ENCODE results near the gene TGFBR3. TPM values are rescaled to one million over a fixed set of nuclear protein-coding genes. Genes with fewer than 3 reads are reported as not detected.
A peak's percentile ranks its signal among the peaks of the same experiment; 100 is the strongest.

Gene TGFBR3
- total RNA-seq, 2 experiments from 2014 or later: 4.5 to 4.9 TPM

DNA sequence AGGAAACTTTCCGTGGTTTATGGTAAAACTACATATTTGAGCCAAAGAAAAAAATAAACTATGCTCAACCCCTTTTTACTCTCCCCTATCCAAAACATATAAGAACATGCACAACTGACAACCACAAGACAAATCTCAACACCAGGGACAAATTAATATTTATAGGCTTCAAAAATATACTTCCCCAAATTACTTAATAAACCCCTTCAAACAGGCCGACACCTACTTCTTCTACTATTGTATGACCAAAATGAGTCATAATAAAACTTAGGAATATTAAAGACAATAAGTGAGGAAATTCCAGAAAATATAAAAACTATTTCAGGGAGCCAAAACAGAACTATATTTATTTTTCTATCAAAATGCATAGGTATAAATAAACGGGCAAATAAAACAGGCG is 71.5 kb downstream of the TGFBR3 start:
- H3K4me3 Mint-ChIP-seq: no peak overlapping the region
- POLR2A ChIA-PET: no interaction called here
- no peaks in the 10 kb centered on the region for H3K36me3 Mint-ChIP-seq
- intact Hi-C loops (cut with micrococcal nuclease): no loop called here
- peaks cover 47% of the 10 kb centered on the region for H3K4me1 Mint-ChIP-seq (ENCODE audit: low read depth)
- no peaks in the 10 kb centered on the region for H3K9me3 Mint-ChIP-seq
- DNase-seq: no peak
- CTCF ChIA-PET: no interaction called here
- H3K27ac Mint-ChIP-seq: no peak overlapping the region
- no peaks in the 10 kb centered on the region for H3K27me3 Mint-ChIP-seq

DNA sequence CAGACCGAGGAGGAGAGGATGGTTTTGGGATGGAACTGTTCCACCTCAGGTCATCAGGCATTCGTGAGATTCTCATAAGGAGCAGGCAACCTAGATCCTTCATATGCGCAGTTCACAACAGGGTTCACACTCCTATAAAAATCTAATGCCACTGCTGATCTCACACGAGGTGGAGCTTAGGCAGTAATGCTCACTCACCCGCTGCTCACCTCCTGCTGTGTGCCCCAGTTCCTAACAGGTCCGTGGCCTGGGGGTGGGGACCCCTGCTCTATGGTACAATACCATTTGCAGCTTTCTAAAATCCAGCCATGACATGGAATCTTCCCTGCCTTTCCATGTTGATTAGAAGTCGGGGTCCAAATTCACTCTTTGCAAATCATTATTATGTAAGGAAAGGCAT is 72.1 kb downstream of the TGFBR3 start:
- ChIA-PET CTCF (no interaction called here), POLR2A (no interaction called here)
- DNase-seq: no peak
- intact Hi-C loops (cut with micrococcal nuclease): no loop called here
- H3K27ac Mint-ChIP-seq: no peak overlapping the region
- H3K9me3 Mint-ChIP-seq: no peaks in the 10 kb centered on the region
- H3K4me1 Mint-ChIP-seq (ENCODE audit: low read depth): peaks cover 53% of the 10 kb centered on the region
- no peak overlapping the region for H3K4me3 Mint-ChIP-seq
- H3K36me3 Mint-ChIP-seq: no peaks in the 10 kb centered on the region
- no peaks in the 10 kb centered on the region for H3K27me3 Mint-ChIP-seq

DNA sequence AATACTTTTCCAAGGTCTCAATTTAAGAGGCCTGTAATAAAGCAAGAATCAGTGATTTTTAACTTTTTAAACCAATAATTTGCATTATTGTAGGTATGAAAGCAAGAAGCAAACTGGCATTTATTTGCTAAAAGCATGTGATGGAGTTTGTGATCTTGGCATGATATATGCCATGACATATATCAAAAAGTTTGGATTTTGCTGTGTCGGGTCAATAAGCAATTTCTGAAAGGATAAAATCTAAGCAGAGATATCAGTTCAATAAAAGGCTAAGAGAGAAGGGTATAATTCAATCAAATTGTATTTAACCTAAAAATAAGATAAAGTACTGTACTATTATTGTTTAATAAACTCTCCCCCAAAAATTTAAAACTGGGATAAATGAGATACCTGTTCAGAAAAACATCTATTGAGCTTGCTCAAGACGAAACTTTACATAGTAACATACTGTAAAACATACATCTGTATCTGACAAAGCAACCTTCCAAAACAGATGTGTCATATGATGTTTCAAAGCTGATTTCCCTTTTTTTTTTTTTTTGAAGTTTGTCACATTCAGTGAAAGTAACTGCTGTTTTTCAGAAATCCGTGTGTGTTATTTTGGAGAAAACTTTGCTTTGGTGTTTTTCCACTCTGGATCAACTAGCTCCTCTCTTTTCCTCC is 74.5 kb downstream of the TGFBR3 start:
- CTCF ChIA-PET: interaction anchor here (0.7 to 0.9 kb wide), 2 partner anchors 74 kb away, joined by 3 to 4 read pairs; partner anchors contain the start of gene TGFBR3
- POLR2A ChIA-PET: interaction anchor here (0.6 kb wide), 1 partner anchor 255 kb away, joined by 4 read pairs; no protein-coding TSS in a partner anchor
- DNase-seq: no peak
- Mint-ChIP-seq H3K9me3 (no peaks in the 10 kb centered on the region), H3K4me1 (ENCODE audit: low read depth) (peaks cover 42% of the 10 kb centered on the region), H3K27me3 (no peaks in the 10 kb centered on the region), H3K27ac (no peak overlapping the region), H3K4me3 (no peak overlapping the region), H3K36me3 (no peaks in the 10 kb centered on the region)
- intact Hi-C loops (cut with micrococcal nuclease): no loop called here

DNA sequence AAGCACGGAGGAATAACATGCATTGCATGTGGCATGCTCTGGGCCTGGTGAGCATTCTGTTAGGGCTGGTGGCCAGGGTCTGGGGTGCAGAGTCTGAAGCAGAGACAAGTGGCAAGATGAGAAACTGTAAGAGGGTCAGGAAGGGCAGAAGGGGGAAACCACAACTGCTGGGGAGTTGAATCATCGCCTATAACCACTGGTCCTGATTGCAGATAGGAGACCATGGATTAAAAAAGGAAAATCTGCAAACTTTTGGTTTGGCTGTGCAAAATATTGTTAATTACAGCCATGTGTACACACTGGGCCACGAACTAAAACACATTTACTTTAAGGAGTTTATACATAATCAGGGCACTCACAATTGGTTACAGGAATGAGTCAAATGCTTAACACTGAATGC is 76.6 kb downstream of the TGFBR3 start:
- Mint-ChIP-seq H3K27ac (no peak overlapping the region), H3K4me1 (ENCODE audit: low read depth) (peaks cover 53% of the 10 kb centered on the region), H3K9me3 (no peaks in the 10 kb centered on the region), H3K27me3 (peaks cover 3% of the 10 kb centered on the region), H3K36me3 (no peaks in the 10 kb centered on the region), H3K4me3 (no peak overlapping the region)
- DNase-seq: peak; percentile 21
- intact Hi-C loops (cut with micrococcal nuclease): loop anchor here (10.0 kb wide), 2 partner anchors 675 to 775 kb away; partner anchors contain the start of gene GFI1
- CTCF ChIA-PET: interaction anchor here (2.2 kb wide), 1 partner anchor 296 kb away, joined by 6 read pairs; no protein-coding TSS in a partner anchor
- POLR2A ChIA-PET: no interaction called here

DNA sequence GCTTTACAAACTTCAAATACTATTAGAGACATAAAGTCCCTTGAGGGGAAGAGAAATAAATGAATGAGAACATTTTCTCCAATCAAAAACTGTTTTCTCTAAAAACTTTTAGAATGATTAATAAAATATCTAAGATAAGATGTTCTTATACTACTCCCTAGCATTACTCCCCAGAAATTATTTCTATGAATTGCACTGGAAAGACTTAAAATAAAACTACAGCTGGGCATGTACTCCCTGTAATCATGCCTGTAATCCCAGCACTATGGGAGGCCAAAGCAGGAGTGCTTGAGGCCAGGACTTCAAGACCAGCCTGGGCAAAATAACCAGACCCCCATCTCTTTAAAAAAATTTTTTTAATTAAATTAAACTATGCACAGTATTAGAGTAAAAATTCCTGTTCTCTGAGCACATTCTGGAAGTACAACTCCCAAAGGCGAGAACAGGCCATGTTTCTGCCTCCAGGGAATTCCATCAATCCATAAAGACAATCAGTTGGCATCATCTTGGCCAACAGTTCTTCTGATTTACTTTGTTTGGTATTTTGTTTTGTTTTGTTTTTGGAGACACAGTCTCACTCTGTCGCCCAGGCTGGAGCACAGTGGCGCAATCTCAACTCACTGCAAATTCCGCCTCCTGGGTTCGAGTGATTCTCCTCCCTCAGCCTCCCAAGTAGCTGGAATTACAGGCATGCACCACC is 77.9 kb downstream of the TGFBR3 start:
- Mint-ChIP-seq H3K4me3 (no peak overlapping the region), H3K4me1 (ENCODE audit: low read depth) (peaks cover 55% of the 10 kb centered on the region), H3K36me3 (no peaks in the 10 kb centered on the region), H3K27me3 (peaks cover 3% of the 10 kb centered on the region), H3K9me3 (no peaks in the 10 kb centered on the region), H3K27ac (no peak overlapping the region)
- ChIA-PET POLR2A (no interaction called here), CTCF (no interaction called here)
- no peak for DNase-seq
- intact Hi-C loops (cut with micrococcal nuclease): loop anchor here (10.0 kb wide), 2 partner anchors 677 to 777 kb away; partner anchors contain the start of gene GFI1

DNA sequence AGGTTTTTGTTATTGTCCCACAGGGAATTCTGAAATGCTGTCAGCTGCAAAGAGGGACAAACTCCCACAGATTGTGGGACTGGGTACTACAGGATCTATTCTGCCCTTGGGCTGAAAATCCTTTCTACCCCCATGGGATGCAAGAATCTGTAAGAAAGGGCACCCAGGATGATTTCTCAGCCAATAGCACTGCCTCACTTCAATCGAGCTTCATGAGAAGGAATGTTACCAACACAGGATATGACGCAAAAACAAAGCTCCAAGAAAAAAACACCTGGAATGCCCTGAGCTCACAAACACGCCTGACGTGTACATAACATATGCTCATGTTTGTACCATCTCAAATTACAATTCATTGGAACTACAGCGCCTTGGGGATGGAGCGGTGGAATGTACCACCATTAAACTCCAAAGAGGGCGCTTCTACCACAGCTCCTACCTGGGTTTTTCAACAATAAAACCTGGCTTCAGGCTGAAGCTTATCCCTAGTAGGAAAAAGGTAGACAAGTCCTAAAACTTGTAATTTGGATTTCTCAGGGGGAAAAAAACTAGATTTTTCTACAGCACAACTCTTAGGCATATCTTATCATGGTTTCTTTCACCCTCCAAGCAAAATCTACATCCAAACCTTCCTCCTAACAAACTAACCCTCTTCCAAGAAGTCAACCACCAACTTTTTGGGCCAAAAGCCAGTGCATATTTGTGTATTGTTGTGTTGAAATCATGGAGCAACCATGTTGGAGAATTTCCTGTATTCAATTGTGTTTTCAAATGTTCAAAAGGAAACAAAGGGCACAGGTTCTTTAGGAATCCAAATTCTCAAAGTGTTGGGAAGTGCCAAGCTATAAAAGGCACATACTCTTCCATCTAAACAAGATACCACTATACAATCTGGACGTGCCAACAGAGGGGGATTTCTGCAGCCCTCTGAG is 78.9 kb downstream of the TGFBR3 start:
- DNase-seq: no peak
- intact Hi-C loops (cut with micrococcal nuclease): loop anchor here (10.0 kb wide), 2 partner anchors 678 to 778 kb away; partner anchors contain the start of gene GFI1
- Mint-ChIP-seq H3K27ac (no peak overlapping the region), H3K27me3 (peaks cover 3% of the 10 kb centered on the region), H3K4me3 (no peak overlapping the region), H3K36me3 (no peaks in the 10 kb centered on the region), H3K9me3 (no peaks in the 10 kb centered on the region), H3K4me1 (ENCODE audit: low read depth) (peaks cover 58% of the 10 kb centered on the region)
- CTCF ChIA-PET: no interaction called here
- POLR2A ChIA-PET: no interaction called here

DNA sequence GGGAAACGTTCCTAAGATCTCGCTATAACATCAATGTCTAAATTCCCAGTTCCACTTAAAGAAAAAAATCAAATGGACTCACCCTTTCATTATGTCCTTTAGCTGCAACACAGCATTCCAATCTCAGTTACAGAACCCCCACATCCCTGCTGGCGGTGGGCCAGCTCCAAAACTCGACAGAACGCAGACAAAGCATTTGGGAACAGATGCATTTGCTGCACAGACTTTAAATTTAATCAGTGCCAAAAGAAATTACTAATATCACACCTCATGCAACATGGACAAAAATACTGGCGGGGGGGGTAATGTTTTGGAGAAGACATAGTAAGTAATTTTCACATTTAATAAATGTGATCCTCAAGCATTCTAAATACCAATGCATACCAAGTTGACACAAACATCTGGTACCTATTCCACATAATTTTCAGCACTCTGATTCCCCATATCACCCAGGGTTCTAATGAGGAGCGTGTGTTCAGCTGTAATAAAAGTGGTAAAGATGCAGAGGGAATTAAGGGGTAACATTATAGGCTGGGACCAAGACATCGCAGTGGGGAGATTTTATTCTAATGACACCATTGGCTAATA is 79.7 kb downstream of the TGFBR3 start:
- Mint-ChIP-seq H3K27ac (no peak overlapping the region), H3K36me3 (no peaks in the 10 kb centered on the region), H3K9me3 (no peaks in the 10 kb centered on the region), H3K4me3 (no peak overlapping the region), H3K4me1 (ENCODE audit: low read depth) (peaks cover 52% of the 10 kb centered on the region), H3K27me3 (peaks cover 3% of the 10 kb centered on the region)
- ChIA-PET CTCF (interaction anchor here (0.6 kb wide), 1 partner anchor 74 kb away, joined by 3 read pairs; no protein-coding TSS in a partner anchor), POLR2A (interaction anchor here (0.9 kb wide), 1 partner anchor 78 kb away, joined by 3 read pairs; no protein-coding TSS in a partner anchor)
- no peak for DNase-seq
- intact Hi-C loops (cut with micrococcal nuclease): loop anchor here (10.0 kb wide), 2 partner anchors 679 to 779 kb away; partner anchors contain the start of gene GFI1

DNA sequence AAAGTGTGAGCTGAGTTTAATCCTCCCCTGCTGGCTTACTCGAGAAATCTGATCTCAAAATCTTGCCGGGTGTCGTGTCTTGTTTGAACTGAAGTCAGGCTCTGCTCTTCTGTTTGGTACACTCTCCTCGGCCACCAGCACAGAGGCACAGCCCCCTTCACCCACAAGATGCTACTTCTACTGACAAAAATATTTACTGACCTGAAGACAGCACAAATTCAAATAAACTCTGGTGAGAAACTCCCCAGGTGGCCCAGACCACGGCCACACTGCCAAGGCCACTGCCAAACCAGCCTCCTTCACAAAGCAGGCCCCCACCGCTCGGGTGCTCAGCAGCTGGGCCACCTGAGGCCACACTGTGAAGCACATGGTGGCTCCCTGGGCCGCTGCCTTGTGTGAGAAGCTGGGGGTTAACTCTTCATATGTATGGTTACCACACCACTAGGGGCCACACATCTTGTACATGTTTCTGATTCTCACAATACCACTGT is 80.6 kb downstream of the TGFBR3 start:
- Mint-ChIP-seq H3K4me1 (ENCODE audit: low read depth) (peaks cover 46% of the 10 kb centered on the region), H3K27ac (no peak overlapping the region), H3K9me3 (no peaks in the 10 kb centered on the region), H3K27me3 (peaks cover 3% of the 10 kb centered on the region), H3K36me3 (peaks cover 2% of the 10 kb centered on the region), H3K4me3 (no peak overlapping the region)
- peak; percentile 21 for DNase-seq
- ChIA-PET CTCF (interaction anchor here (0.6 to 1.4 kb wide), 5 partner anchors 73 to 254 kb away, joined by 3 to 4 read pairs (median 4); partner anchors contain the start of gene TGFBR3), POLR2A (interaction anchor here (0.8 to 1.2 kb wide), 3 partner anchors 74 to 92 kb away, joined by 3 to 4 read pairs (median 3); no protein-coding TSS in a partner anchor)
- intact Hi-C loops (cut with micrococcal nuclease): loop anchor here (2.0 to 10.0 kb wide), 3 partner anchors 679 to 785 kb away; partner anchors contain the start of gene GFI1

DNA sequence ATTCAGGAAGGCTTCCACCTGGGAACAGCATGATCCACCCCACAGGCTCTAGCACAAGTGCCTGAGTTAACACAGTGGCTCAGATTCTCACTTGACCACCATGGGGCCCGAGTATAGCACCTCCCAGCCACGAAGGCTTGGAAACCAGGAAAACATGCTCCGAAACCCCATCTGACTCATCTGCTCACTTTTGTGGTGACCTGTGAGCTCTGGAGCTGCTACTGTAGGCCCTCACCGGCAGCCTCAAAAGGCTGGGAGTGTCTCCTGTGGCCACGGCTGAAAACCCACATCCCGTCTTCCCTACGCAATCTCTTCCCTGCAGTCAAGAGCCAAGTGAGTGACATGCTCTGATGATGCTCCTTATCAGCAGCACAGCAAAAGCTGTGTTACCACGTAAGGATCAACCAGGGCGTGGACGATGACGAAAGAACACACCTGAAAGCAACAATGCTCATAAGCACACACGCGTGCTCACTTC is 81.4 kb downstream of the TGFBR3 start:
- ChIA-PET CTCF (interaction anchor here (0.5 to 1.4 kb wide), 6 partner anchors 53 to 253 kb away, joined by 3 to 4 read pairs (median 4); partner anchors contain the start of gene TGFBR3), POLR2A (interaction anchor here (0.8 to 1.5 kb wide), 5 partner anchors 50 to 92 kb away, joined by 3 to 9 read pairs (median 4); no protein-coding TSS in a partner anchor)
- peaks cover 3% of the 10 kb centered on the region for H3K27me3 Mint-ChIP-seq
- H3K9me3 Mint-ChIP-seq: no peaks in the 10 kb centered on the region
- H3K36me3 Mint-ChIP-seq: peaks cover 2% of the 10 kb centered on the region
- DNase-seq: peak; percentile 92
- intact Hi-C loops (cut with micrococcal nuclease): loop anchor here (1.0 to 10.0 kb wide), 14 partner anchors 50 to 784 kb away; partner anchors contain the start of gene GFI1
- peak overlapping the region; percentile 68 for H3K4me3 Mint-ChIP-seq
- peak overlapping the region; percentile 92 for H3K27ac Mint-ChIP-seq
- H3K4me1 Mint-ChIP-seq (ENCODE audit: low read depth): peaks cover 43% of the 10 kb centered on the region

DNA sequence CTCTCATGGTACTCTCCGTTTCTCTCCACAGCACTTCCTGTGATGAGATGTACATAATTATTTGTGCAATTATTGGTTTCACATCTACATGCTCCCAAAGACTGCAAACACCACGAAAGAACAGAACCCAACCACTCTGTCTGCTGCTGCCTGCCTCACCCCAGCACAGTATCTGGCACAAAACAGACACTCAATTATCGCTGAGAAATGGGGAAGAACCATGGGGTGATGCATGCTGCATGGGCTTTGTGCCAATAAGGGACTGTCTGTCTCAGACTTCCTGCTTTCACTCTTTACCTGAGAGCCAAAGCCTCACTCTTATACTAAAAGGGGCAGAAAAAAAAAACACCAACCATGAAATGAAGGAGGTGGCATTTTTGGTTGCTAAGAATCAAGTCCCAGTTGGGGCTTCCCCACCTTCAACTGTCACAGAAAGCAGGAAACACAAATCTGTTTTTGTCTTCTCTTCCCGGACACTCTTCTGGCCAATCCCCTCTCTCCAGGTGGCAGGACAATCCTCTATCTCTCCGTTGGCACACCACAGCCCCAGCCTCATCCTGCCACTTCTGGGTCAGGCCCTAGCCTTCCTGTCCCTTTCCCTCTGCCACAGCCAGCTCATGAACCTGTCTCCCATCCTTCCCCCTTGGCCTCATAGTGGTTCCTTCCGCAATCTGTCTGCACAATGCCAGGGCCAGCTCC is 82.0 kb downstream of the TGFBR3 start:
- peaks cover 40% of the 10 kb centered on the region for H3K4me1 Mint-ChIP-seq (ENCODE audit: low read depth)
- peak overlapping the region; percentile 68 for H3K4me3 Mint-ChIP-seq
- peak; percentile 86 for DNase-seq
- CTCF ChIA-PET: interaction anchor here (1.0 to 1.5 kb wide), 4 partner anchors 49 to 290 kb away, joined by 3 to 5 read pairs (median 4); no protein-coding TSS in a partner anchor
- H3K27ac Mint-ChIP-seq: peak overlapping the region; percentile 92
- POLR2A ChIA-PET: interaction anchor here (1.0 to 1.5 kb wide), 3 partner anchors 49 to 73 kb away, joined by 3 to 9 read pairs (median 9); no protein-coding TSS in a partner anchor
- no peaks in the 10 kb centered on the region for H3K9me3 Mint-ChIP-seq
- peaks cover 2% of the 10 kb centered on the region for H3K36me3 Mint-ChIP-seq
- peaks cover 3% of the 10 kb centered on the region for H3K27me3 Mint-ChIP-seq
- intact Hi-C loops (cut with micrococcal nuclease): loop anchor here (1.0 to 10.0 kb wide), 14 partner anchors 50 to 783 kb away; partner anchors contain the start of gene GFI1

Data from activated CD4-positive, alpha-beta memory T cell treated with anti-CD3 and anti-CD28 coated beads for 36 hours (primary cell).